ENCODE data around the gene GPR146.

The GPR146 gene

GRCh38 chr7:1024876-1025742, 19.2 kb upstream of the GPR146 start:
- peaks cover 31% of the 10 kb centered on the region for H3K36me3 ChIP-seq
- H3K4me3 ChIP-seq (ENCODE audit: low read depth, low read length), result no peak overlapping the region
- no peaks in the 10 kb centered on the region for H3K9me3 ChIP-seq
- no peaks in the 10 kb centered on the region for H3K27me3 ChIP-seq
- DNase-seq, result no peak
- TF ChIP-seq CTCF (IDR thresholded peaks at IDR 0.05; ENCODE audit: low read depth, low read length), result no peak
- peaks cover 7% of the 10 kb centered on the region for H3K4me1 ChIP-seq

- Histone ChIP-seq H3K4me3 (ENCODE audit: low read depth, low read length) (no peak overlapping the region), H3K9me3 (no peaks in the 10 kb centered on the region), H3K27me3 (no peaks in the 10 kb centered on the region), H3K4me1 (peaks cover 7% of the 10 kb centered on the region), H3K36me3 (peaks cover 23% of the 10 kb centered on the region)
- no peak for DNase-seq
- no peak for TF ChIP-seq CTCF (IDR thresholded peaks at IDR 0.05; ENCODE audit: low read depth, low read length)
Observed at GRCh38 chr7:1025743-1026581, 18.4 kb upstream of the GPR146 start.

GRCh38 chr7:1026721-1027161, 17.6 kb upstream of the GPR146 start:
- TF ChIP-seq CTCF (IDR thresholded peaks at IDR 0.05; ENCODE audit: low read depth, low read length), result no peak
- Histone ChIP-seq H3K27me3 (no peaks in the 10 kb centered on the region), H3K9me3 (no peaks in the 10 kb centered on the region), H3K4me3 (ENCODE audit: low read depth, low read length) (peak overlapping the region; percentile 69), H3K36me3 (peaks cover 17% of the 10 kb centered on the region), H3K4me1 (peaks cover 7% of the 10 kb centered on the region)
- DNase-seq, result no peak

GRCh38 chr7:1027242-1028043, 16.9 kb upstream of the GPR146 start:
- TF ChIP-seq CTCF (IDR thresholded peaks at IDR 0.05; ENCODE audit: low read depth, low read length), result no peak
- Histone ChIP-seq H3K36me3 (peaks cover 17% of the 10 kb centered on the region), H3K27me3 (no peaks in the 10 kb centered on the region), H3K9me3 (no peaks in the 10 kb centered on the region), H3K4me3 (ENCODE audit: low read depth, low read length) (peak overlapping the region; percentile 69), H3K4me1 (peaks cover 7% of the 10 kb centered on the region)
- DNase-seq, result no peak

- H3K4me3 ChIP-seq (ENCODE audit: low read depth, low read length), result peak overlapping the region; percentile 69
Observed at GRCh38 chr7:1028044-1028770, 16.1 kb upstream of the GPR146 start.

More at GRCh38 chr7:1028044-1028770, 16.1 kb upstream of the GPR146 start:
- Histone ChIP-seq H3K27me3 (no peaks in the 10 kb centered on the region), H3K4me1 (peaks cover 7% of the 10 kb centered on the region), H3K9me3 (no peaks in the 10 kb centered on the region), H3K36me3 (peaks cover 17% of the 10 kb centered on the region)
- peak; percentile 96 for DNase-seq
- TF ChIP-seq CTCF (IDR thresholded peaks at IDR 0.05; ENCODE audit: low read depth, low read length), result no peak

All from BE2C (cell line).